NCI-H1930 (cell line): ENCODE data around the gene CHCHD3.

Source experiments
- DNase-seq, 2 experiments: peaks; one replicate each; lab custom pipeline; 2025; lab: John Stamatoyannopoulos, UW

Gene CHCHD3

DNA sequence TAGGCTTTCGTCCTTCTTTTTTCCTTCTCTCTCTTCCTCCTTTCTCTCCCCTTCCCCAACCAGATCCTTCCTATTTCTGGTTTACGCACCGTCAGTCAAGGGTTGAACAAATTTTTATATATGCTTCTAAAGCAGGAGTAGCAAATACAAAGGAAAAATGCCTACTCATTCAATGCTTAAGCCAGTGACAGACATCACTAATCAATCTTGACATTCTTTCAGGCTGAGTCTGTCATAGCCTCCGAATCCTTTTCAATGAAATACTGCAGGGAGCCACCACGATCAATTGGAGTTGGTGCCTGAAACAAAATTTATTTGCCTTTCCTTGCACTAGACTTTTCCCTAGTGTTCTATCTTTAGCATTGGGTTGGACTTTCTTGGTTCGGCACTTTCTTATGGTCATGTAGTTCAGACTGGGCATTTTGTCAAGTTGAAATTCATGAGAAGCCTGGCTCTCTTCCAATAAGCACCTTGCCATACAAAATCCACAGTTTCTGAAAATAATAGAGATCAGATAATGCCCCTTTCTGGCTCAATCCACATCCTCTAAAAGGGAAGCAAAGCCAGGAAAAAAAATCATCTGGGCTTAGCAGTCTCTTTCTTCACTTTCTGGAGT lies 266.1 kb downstream of the CHCHD3 start:
- DNase-seq = no peak

DNA sequence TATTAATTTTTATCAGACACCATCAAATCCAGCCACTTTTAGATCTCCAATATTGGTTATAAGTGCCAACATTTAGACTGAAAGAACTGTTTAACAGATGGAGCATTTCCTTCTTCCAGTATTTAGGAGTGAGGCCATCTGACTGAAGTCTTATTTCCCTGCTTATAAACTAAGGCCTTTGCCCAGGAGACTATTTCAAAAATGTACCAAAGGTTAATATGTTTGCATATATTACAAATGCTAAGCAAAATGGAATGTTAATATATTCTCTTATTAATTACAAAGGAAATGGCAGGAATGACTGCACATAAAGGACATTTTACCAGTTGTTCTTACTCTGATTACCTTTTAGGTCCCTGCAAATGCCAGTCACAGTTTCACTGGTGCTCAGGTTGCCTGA lies 266.8 kb downstream of the CHCHD3 start:
- DNase-seq = no peak

DNA sequence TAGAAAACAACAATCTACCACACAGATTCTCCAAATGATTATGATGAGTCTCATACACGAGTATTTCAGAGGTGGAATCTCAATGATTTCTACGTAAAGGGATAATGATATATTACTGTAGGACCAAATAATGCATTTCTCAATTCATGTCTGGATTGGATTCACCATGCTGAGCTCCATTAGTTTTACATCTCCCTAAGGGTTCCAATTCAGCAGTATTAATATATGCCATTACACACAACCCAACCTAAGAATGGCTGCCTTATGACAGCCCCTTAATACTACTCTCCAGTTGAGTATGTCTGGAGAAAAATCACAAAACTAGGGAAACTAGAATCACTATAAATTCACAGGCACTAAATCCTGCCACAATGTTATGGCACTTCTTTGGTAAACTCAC lies 271.3 kb downstream of the CHCHD3 start:
- no peak for DNase-seq

DNA sequence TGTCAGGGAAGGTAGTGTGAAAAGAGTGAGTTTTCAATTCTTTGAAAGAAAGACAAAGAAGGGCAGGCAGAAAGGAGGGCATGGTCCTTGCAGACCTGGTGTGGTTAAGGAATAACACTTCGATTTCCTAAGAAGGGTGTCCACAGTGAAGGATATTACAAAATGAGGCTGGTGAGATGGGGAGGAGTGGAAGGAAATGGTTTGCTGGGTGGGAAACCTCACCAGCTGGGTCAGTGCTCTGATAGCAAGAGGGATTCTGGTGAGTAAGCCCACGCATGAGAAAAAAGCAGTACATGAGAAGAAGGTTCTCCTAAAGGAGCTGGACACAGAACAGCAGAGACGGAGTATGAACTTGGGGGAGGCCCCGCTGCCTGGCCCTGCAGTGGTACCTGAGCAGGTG lies 275.1 kb downstream of the CHCHD3 start:
- no peak for DNase-seq

DNA sequence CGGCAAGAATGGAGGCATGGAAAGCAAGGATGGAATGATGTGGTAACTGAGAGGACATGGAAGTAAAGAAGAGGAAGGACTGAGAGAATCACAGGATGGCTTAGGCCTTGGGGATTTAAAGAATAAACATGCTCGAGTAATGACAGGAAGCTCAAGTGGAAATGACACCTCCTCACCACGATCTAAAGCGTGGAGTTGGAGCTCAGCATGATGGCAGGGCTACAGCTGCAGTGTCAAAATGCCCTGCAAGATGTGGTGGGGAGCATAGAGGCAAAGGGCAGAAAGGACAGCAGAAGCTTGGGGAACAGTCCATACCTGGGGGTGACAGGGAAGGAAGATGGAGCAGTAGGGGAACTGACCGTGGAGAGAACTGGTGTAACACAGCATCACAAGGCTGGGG lies 276.1 kb downstream of the CHCHD3 start:
- DNase-seq = no peak

DNA sequence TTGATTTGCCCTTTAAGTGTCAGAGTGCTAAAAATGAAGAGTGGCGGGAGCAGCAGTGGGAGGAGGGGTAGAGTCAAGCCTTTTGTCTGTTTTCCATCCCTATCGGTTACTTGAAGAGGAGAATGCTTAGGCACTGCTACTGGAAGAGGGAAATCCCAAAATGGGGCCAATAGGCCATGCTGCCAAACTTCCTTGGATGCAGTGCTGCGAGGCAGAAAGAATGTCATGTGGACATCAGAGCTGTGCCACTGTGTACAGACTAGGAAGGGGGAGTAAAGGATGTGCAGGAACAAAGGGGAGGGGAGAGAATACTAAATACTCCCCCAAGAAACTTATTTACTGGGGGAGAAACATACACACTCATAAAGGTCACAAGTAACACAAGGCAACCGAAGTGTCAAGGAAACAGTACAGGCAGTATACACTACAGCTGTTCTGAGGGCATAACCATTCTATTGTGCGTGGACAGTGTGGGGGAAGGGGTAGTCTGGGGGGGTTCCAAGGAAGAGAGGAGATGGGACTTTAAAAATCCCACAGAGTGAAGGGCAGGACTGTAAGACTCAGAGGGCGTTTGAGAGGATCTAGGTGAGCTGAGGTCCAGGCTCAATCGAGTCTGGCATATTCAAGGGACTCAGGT lies 276.9 kb downstream of the CHCHD3 start:
- DNase-seq = no peak

DNA sequence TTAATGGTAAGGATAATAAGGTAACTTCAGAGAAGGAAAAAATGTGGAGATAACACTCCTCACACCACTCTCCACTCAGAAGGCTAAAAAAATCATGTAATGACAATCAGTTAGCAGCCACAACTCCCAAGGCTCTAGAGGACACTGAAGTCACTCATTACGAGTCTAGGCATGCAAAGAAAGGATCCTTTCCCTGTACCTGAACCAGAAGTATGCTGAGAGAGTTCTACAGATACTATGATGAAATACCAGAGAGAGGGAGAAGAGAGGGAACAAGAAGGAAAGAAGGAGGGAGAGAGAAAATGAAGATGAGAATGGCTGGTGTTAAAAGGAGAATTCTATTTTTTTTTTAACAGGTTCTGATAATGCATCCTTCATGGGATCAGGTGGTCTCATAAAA lies 281.4 kb downstream of the CHCHD3 start:
- DNase-seq = no peak

DNA sequence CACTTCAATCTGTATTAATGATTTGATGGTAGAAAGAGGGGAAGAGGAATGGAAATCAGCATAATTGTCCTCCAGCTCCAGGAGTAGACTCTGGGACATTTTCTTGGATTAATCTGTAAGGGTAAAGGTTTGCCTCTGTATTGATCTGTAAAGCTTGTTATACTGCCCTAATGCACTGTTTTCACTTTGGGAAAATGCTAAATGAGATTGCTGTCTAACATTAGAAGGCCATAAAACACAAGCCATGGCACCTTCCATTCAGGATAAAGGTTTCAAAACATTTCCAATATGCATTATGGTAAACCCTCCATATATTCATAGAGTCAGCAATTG lies 282.8 kb downstream of the CHCHD3 start:
- no peak for DNase-seq

DNA sequence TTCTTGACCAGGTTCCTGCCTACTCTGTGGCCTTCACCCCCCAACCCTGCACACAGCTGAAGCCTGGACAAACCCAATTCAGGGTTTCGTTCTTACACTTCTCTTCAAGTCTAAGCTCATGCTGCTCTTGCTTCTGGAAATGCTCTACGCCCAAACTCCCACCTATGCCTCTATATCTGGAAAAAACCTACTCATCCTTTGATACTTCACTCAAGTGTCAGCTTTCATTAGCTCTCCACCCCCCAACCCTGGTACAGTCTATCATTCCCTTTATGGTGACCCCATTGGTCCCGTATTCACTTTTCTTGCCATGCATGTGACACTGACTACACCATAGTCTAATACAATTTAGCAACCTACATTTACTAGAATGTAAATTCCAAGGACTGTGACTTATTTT lies 284.7 kb downstream of the CHCHD3 start:
- no peak for DNase-seq

DNA sequence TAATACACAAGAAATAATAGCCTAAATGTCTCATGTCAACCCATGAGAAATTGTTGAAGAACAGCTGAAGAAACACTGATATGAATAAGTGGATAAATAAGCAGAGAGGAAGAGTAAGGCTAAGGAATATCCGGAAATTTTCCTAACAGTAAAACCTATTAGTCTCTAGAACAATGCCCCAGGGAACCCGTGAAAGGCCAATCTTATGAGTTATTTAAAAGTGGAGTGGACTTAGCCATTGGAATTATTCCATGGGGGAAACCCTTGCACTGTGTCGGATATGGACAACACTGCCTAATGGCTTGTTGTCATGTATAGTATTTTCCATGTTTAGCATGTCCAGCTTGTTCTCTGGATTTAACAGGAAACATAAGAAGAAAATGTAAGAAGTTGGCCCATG lies 288.4 kb downstream of the CHCHD3 start:
- no peak for DNase-seq

DNA sequence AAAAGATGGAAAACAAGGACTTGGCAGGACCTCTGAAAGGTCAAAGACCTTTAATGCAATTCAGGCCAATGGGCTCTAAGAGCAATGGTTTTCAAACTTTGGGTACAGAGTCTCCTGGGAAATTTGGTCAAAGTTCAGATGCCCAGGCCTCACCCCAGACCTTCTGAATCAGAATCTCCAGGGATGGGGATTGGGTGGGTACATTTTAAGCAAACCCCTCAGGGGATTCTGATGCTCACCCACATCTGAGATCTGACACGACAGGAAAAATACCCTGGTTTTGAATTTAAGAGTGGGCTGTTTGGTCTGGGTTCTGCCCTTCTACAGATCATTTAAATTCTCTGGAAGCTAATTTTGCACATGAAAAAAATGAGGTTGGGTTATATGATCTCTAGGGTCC lies 290.9 kb downstream of the CHCHD3 start:
- no peak for DNase-seq

DNA sequence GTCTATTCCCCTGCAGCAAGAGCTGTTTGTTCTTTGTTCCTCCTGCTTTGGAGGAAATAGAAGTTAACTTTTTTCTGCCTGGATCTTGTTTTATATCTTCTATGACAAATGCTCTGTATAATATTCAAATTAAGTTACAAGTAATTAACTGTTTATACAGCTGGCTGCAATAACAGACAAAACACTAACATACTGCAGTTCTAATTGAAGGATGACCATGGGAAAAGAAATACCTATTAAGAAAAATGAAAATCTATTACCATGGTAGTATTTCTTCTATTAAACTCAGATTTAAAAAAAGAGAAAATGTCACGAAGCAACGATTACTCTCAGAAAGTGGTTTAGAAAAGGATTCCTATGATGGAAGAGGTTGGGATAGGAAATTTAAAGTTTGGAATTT lies 291.8 kb downstream of the CHCHD3 start:
- no peak for DNase-seq

DNA sequence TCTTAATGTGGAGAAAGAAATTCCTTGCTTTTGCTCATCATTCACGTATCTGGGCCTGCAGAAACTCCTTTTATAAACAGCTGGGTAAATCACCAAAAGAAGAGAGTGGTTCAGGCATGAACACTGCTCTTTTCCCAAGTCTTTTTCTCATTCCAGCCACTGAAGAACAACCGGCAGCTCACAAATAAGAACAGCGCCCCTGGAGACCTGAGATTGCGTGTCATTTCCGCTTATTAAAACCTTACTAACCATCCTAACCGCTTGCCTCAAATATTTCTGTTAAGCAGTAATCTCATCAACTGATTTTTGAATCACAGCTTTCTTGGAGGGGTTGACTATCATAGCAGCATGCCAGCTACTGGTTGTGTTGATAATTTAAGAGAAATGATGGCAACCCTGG lies 292.6 kb downstream of the CHCHD3 start:
- DNase-seq = no peak

DNA sequence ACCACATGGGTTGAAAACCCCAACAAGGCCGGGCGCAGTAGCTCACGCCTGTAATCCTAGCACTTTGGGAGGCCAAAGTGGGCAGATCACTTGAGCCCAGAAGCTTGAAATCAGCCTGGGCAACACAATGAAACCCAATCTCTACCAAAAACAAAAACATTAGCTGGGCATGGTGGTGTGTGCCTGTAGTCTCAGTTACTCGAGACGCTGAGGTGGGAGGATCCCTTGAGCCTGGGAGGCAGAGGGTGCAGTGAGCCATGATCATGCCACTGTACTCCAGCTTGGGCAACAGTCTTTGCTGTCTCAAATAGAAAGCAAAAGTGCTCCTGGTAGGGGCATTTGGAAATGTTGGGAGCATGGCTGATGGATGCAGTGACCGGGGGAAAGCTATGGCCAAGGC lies 296.0 kb downstream of the CHCHD3 start:
- no peak for DNase-seq

DNA sequence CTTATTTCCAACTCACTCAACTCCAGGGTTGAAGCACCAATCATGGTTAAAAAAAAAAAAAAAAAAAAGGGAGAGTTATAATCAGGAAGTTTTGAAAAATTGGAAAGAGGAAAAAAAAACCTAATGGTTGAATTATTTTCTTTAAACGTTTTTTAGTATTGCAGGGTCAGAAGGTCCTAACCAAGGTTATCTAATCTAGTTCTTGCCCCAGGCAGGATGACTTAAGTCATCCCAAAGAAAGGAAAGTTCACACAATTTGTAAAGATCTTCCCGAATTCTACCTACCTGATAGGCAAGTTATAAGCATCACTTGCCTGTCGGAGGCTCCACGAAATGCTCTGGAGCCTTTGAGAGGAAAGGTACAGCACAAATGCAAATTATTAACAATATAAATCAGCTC lies 297.5 kb downstream of the CHCHD3 start:
- DNase-seq = no peak

DNA sequence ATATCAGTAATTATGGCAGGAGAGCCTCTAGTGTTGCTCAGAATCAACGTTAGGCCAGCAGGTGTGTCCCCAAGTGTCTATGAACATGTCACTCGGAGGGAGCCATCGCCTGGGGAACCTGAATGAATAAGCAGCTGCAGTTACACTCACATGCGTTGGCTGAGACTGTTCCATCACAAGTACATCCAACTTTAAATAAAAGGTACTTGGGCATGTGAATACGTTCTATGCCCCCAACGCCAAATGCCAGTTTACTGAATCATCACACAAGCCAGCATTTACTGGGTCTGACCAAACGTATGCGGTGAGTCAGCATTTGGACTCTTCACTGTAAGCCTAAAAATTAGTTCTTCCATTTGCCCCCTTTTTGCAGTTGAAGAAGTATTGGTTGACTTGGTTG lies 298.1 kb downstream of the CHCHD3 start:
- no peak for DNase-seq

DNA sequence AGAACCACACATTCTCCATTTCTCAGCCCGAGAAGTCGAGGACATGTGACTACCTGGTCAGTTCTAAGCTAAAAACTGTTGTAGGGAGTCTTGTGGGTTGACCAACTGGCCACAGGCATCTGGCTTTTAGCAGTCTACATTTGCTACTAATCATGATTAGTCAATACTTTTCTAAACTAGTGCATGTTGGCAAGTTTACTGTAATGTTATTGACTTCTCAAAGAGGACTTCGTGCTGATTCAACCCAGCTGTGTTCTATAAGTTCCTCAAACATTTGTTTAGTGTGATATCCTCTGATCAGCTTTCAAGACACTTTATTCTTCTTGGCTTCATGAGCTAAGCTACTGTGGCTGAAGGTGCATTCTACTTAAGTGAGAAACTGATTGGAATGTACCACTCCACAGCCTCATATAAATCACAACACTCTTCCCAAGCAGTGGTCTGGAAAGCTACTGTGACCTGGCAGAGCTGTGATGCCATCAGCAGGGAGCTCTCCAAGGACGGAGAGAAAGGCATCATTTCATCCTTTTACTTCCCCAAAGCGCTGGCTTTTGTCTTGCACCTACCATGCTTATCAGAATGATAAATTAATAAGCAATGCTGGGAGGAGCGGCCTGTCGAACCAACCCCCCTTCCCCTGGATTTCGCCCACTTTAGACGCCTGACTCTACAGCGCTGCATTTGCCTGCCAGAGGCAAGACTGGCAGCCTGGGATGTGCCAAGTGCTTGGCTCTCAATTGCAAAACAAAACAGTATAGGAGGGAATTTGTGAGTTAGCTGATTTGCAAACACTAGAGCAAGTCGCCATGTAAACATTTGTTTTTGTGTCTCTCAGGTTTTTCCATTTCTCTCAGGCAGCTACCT lies 298.9 kb downstream of the CHCHD3 start:
- no peak for DNase-seq

DNA sequence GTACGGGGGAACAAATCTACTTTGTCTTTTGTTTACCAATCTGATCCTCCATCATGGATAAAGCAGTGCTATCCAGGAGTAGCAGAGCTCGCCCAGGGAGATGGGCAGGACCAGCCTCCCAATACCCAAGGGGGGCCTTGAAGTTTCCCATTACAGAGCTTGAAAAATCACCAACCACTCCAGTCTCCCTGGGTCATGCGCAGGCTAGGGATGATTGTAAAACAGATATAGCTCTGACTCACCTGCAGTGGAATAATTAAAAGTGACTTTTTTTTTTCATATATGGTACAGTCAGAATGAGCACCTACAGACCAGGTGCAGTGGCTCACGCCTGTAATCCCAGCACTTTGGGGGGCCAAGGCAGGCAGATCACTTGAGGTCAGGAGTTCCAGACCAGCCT lies 301.1 kb downstream of the CHCHD3 start:
- no peak for DNase-seq

DNA sequence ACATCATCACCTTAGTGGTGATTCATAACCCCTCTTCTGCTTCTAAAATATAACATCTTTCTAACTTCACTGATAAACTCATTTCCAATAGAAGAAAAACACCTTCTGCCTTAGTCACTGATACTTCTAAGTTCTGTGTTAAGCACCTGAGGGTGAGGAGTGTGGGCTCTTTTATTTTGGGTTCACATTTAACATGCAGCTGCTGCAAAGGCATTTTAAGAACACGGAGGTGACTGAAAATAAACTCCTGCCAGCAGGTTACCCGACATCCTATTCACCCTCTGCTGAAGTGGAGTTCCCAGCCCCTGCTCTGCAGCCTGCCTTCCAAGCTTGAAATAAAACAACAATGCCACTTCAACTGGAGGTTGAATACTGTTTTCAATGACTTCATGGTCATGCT lies 302.7 kb downstream of the CHCHD3 start:
- DNase-seq = no peak

DNA sequence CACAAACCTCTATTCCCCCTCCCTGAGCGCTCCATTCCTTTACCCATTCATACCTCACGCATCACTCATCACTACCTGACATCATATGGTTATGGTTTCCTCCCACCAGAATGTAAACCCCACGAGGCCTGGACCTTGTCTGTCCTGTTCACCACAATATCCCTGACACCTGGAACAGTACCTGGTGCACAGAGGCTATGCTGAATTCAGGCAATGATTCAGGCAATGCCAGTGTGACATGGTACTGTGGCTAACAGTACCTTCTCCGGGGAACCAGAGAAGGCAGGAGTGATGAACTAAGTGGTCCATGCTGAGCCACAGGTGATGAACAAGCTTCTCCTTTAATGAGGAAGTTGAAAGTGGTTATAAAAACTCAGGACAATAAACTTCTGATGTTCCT lies 303.1 kb downstream of the CHCHD3 start:
- DNase-seq = no peak

DNA sequence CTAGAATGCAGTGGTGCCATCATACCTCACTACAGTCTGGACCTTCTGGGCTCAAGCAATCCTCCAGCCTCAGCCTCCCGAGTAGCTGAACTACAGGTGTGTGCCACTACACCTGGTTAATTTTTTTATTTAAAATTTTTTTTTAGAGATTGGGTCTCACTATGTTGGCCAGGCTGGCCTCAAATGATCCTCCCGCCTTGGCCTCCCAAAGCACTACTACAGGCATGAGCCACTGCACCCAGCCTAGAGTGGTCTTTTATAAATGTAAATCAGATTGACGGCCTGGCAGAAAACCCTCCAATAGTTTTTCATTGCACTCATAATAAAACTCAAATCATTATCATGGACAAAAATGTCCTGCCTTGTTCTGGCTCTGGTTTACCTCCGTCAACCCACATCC lies 303.9 kb downstream of the CHCHD3 start:
- DNase-seq = no peak

DNA sequence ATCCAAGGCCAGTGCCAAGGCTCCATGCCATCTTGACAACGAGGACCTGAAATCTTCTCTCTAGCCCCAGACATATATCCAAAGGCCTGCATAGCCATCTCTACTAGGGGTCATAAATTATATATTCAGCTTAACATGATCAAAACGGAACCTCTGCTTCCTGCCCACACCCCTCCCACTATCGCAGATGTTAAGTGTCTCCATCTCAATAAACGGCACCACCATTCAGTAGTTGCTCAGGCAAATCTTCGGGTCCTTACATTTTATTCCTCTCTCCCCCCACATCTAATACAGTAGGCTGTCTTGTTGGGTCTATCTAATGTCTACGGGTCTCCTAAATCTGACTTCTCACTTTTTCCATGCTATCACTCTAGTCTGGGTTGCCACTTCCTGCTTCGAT lies 304.5 kb downstream of the CHCHD3 start:
- DNase-seq = no peak

DNA sequence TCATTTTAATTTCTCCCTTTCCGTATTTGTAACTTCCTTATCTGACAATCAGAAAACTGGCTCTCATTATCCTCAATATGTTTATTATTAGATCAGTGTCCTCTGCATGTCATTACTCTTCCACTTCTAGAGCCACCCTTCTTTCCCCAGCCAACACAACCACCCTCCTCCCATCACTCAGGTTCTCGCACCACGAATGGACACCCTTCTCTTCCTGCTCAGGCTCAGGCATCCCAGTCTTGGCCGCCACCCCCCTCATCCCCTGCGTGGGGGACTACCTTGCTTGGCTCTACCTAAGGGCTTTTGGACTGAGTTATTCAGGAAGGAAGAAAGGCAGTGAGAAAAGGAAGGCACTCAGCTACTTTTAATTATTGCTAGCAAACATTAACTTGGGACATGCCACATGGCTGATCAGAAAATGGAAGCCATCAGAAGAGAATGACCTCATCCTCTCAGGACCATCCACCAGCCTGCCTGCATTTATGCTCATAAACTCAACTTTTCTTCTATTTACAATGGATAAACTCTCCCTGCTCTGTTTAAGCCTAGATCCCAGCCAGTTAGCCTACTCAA lies 305.8 kb downstream of the CHCHD3 start:
- no peak for DNase-seq
